Amniotic epithelial cell (primary cell): ENCODE results near the gene IL36RN.
A peak's percentile ranks its signal among the peaks of the same experiment; 100 is the strongest.

Source experiments
- DNase-seq: peaks from one replicate; pipeline ENCODE4 v3.0.0-alpha.2; 2010; ENCODE audit warnings: low read depth

IL36RN gene

DNA sequence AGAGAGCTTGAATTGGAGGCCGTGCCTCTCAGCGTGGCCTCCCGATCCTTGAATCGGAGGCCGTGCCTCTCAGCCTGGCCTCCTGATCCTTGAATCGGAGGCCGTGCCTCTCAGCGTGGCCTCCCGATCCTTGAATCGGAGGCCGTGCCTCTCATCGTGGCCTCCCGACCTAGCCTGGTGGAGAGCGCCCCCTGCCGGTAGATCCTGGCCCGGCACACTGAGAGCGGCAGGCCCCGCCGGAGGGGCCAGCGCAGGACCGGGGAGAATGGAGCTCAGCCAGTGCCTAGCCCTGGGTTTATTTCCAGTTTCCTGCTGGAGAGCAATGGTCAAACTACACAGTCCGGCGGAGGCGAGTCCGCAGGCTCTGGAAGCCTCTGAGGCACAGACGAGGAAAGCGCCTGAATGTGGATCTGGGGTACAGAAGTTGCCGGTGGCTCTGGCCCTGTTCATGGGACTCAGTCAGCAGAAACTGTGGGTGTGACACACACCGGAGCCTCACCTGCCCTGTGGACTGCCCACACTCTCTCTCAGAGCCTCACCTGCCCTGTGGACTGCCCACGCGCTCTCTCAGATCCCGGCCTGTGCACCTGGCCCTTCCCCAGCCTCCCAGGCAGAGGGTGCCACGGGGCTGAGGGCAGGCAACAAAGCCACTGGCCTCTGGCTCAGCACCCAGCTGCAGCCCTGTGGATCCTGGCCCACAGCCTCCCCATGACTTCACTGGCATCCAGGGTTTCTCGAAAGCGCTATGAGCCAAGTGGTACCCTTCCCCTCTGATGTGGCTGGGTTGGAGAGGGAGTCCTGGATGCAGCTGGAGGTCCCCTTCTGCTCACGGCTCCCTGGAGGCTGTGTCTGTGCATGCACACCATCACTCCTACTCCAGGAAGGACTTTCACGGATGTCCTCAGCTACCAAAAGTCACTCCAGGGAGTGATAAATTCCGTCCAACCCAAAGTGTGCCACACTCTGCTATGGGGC lies 7.8 kb upstream of the IL36RN start:
- no peak for DNase-seq

DNA sequence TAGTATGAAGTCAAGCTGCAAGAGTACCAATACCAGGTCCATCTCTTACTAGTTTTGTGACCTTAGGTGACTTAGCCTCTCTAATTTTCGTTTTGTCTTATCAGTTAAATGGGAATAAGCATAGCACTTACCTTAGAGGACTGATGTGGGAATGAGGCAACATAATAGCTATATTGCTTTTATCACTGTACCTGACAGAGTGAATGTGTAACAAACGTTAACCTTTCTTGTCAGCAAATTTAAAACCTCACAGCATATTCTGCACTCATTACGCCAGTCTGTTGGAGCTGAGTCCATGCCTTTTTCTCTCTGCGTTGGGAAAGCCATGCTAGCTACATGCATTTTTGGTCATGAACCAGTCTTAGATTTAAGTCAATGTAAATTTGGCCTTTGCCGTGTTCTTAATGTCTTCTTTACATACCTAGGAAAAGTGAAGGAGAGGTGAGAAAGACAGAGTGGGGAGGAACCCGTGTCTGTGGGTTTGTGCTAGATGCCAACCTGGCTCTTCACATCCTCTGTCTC lies 6.5 kb upstream of the IL36RN start, which contains the start of gene IL36B:
Gene IL36B (minus strand): TSS at position 472 of the 522 bp plus-strand sequence.
- DNase-seq, result no peak

DNA sequence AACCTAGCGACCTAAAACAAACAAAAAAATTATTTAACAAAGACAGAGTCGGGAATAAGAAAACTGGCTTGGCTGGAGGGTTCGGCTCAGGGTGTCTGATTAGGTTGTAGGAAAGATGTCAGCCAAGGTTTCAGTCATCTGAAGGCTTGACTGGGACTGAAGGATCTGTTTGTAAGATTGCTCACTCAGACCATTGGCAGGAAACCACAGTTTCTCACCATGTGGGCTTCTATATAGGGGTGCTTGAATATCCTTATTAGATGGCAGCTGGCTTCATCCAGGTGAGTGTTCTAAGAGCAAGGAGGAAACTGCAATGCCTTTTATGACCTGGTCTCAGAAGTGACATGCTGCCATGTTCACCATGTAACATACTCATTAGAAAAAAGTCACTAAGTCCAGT lies 5.3 kb upstream of the IL36RN start:
- DNase-seq, result no peak

- no peak for DNase-seq
Observed at GRCh38 chr2:113054066-113054465, 4.9 kb upstream of the IL36RN start.

GRCh38 chr2:113056521-113056920 lies 2.5 kb upstream of the IL36RN start:
- no peak for DNase-seq

DNA sequence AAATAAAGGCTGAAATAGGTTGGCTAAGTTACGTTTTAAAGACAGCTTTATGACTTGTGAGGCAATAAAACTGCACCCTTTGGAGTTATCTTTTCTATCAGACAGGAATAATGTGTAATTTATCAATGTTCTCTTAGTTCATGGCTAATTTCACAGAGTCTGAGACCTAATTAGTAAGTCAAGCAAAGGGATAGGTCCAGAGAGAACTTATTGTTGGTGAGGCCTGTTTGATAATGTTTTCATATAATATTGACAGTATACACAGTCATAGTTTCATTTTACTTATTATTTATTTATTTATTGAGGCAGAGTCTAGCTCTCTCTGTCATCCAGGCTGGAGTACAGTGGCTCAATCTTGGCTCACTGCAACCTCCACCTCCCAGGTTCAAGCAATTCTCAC lies 1.9 kb upstream of the IL36RN start:
- no peak for DNase-seq

- DNase-seq, result no peak
Observed at GRCh38 chr2:113058411-113058994, 495 bp upstream of the IL36RN start.

DNA sequence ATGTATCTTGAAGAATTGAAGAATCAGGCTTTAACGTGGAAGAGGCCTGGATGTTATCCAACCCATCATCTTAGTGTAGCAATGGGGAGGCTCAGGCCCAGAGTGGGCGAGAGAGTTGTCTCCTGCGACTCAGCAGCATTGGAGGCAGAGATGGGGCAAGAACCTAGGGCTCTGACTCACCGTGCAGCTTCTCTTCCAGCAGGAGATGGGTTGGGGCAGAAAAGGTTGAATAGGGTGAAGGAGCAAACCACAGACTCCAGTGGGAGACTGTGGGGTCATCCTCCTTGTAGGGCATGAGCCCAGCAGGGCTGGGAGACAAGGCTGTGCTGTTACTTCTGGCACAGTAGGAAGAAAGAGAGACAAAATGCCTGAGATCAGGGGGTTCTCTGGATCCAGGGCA lies 1.4 kb downstream of the IL36RN start:
- DNase-seq, result peak; percentile 18

GRCh38 chr2:113060796-113061195 lies 1.8 kb downstream of the IL36RN start:
- DNase-seq, result no peak

DNA sequence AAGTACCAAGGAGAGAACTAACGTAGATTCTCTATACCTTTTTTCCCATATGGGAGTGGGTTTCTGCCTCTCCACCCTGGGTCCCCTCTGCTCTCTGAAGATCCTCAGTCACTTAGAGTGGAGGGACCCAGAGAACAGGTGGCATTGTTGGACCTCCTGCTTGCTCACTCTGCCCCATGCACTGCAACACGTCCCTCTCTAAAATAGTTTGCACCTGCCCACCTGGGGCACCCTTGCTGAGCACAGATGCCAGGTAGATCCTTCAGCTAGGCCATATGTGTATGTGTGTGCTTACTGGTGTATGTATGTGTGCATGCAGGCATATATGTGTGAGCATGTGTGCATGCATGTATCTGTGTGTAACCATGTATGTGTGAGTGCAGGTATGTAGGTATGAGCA lies 2.2 kb downstream of the IL36RN start:
- DNase-seq, result no peak

DNA sequence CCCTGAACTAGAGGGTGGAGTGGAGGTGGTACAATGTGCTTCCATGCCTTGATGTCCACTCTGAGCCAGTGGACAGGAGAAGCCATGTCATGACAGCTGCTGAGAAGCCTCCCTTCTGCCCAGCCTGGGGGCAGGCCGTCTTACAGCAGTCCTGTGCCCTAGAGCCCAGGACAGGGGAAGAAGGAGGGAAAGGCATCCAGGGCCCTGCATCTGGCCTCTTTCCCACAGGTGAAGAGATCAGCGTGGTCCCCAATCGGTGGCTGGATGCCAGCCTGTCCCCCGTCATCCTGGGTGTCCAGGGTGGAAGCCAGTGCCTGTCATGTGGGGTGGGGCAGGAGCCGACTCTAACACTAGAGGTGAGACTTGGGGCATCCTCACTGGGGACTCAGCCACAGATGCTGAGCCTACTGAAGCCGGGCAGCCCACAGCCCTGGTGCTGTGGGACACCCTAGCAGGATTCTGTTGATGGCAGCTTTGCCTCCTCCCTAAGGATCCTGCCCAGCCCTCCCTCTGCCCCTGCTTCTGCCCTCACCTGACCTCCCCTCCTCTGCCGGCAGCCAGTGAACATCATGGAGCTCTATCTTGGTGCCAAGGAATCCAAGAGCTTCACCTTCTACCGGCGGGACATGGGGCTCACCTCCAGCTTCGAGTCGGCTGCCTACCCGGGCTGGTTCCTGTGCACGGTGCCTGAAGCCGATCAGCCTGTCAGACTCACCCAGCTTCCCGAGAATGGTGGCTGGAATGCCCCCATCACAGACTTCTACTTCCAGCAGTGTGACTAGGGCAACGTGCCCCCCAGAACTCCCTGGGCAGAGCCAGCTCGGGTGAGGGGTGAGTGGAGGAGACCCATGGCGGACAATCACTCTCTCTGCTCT lies 3.1 kb downstream of the IL36RN start:
- no peak for DNase-seq

DNA sequence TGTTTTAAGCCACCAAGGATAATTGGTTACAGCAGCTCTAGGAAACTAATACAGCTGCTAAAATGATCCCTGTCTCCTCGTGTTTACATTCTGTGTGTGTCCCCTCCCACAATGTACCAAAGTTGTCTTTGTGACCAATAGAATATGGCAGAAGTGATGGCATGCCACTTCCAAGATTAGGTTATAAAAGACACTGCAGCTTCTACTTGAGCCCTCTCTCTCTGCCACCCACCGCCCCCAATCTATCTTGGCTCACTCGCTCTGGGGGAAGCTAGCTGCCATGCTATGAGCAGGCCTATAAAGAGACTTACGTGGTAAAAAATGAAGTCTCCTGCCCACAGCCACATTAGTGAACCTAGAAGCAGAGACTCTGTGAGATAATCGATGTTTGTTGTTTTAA lies 5.3 kb downstream of the IL36RN start:
- DNase-seq, result no peak

DNA sequence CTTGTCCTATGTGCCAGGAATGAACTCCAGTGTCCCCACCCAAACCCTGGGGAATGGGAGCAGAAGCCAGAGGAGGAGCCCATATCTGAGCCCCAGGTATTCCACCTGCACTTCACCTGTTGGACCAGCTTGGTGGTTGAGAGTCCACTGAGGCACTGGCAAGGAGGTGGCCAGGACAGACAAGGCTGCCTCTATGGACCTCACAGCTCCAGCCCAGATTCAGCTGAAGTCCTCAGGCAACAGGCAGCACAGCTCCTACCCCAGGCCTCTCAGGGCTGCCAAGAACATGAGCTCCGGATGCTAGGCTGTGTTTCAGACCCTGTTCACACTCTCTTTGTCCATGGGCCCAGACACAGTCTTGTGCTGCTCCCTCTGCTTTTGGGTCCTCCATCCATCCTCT lies 5.9 kb downstream of the IL36RN start:
- no peak for DNase-seq

- no peak for DNase-seq
Observed at GRCh38 chr2:113067681-113068080, 8.7 kb downstream of the IL36RN start, which contains the start of gene IL1F10. Gene IL1F10, plus strand, starts transcription at chr2:113067970. Its CDS starts 4,769 bp downstream, at chr2:113072739.

GRCh38 chr2:113068249-113068648 lies 9.3 kb downstream of the IL36RN start:
- no peak for DNase-seq

GRCh38 chr2:113068706-113069485 lies 9.9 kb downstream of the IL36RN start:
- no peak for DNase-seq

GRCh38 chr2:113069676-113070605 lies 10.9 kb downstream of the IL36RN start:
- peak; percentile 4 for DNase-seq

DNA sequence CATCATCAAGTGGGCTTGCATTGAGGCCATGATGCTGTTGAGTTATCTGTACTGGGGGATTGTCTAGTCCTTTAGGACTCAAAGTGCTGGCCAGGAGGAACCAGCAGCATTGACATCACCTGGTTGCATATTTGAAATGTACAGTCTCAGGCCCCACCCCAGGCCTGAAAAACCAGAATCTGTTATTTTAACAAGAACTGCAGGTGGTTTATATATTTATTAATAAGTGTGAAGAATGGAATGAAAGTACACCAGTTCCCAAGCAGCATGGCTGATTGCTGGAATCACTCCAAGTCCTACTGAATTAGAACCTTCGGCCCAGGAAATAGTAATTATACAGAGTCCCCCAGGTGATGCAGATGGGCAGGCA lies 11.6 kb downstream of the IL36RN start:
- no peak for DNase-seq

GRCh38 chr2:113072584-113072983 lies 13.6 kb downstream of the IL36RN start:
- DNase-seq, result no peak

DNA sequence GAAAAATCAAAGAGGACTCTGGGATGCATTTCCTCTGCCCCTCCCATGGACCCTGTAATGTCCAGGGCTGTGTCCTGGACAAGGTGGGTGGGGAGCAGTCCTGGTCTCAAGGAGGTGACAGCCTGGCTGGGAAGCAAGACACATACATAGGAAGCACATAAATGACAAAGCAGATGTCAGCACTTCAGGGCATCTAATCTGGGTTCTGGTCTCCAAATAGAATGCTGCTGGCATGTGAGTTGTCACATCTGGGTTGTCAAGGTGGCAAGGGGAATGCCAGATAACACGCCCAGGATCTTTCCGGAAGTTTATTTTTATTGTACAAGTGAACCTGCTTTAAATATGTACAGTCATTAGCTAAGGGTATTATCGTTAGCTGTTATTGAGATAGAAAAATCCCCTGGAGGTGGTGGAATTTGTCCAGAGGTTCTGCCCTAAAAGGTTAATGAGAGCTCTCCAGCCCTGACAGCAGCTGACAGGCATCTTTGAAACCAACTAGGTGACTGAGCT lies 14.4 kb downstream of the IL36RN start:
- no peak for DNase-seq
